Activated T-cell treated with anti-CD3 and anti-CD28 coated beads, Interleukin-2, amount 50 U/mL, for 72 hours (primary cell): ENCODE data around the gene STK32C. TPM values are rescaled to one million over a fixed set of nuclear protein-coding genes. Genes with fewer than 3 reads are reported as not detected.
"Not testable (repeated sequence)": the region's sequence is repeated elsewhere in the genome, so short reads cannot be mapped to it uniquely, and the experiment has no call there.

Source experiments
- ATAC-seq, 2 donors: fragments of 150-1000 bp; cut with Tn5 transposase; replicated peaks in 1 of 2; 2 replicates each; pipeline ENCODE4 v1.10.0; 2021; ENCODE audit warnings: moderate library complexity in 2 of 2, mild to moderate bottlenecking in 1 of 2
- DNase-seq, 2 donors: peaks; one replicate each; pipeline ENCODE4 v3.0.0; 2021 to 2022; ENCODE audit warnings: mixed read lengths in 1 of 2
- H3K27ac Mint-ChIP-seq: one replicate; pipeline ENCODE4 v1.8.0; 2022; ENCODE audit warnings: mild to moderate bottlenecking, moderate library complexity, mixed read lengths
- H3K27me3 Mint-ChIP-seq: one replicate; pipeline ENCODE4 v1.8.0; 2022; ENCODE audit warnings: low read depth, mixed read lengths
- H3K36me3 Mint-ChIP-seq, 2 donors: one replicate each; pipeline ENCODE4 v1.8.0; 2022; ENCODE audit warnings: mixed read lengths in 2 of 2, mild to moderate bottlenecking in 1 of 2; ENCODE audit not compliant: insufficient read depth in 2 of 2
- H3K4me1 Mint-ChIP-seq: one replicate; pipeline ENCODE4 v1.8.0; 2022; ENCODE audit warnings: low read depth, mixed read lengths
- H3K4me3 Mint-ChIP-seq, 2 donors: one replicate each; pipeline ENCODE4 v1.8.0; 2022; ENCODE audit warnings: mild to moderate bottlenecking in 2 of 2, mixed read lengths in 2 of 2, moderate library complexity in 2 of 2
- H3K9me3 Mint-ChIP-seq, 2 donors: one replicate each; pipeline ENCODE4 v1.8.0; 2022; ENCODE audit warnings: mixed read lengths in 2 of 2
- total RNA-seq, 2 donors: library from RNA; stranded (reverse); gene quantifications; one replicate each; pipeline ENCODE4 v1.2.3, GENCODE V29; 2022

Gene STK32C
- total RNA-seq, 2 donors from 2014 or later: 17.2 to 22.7 TPM

DNA sequence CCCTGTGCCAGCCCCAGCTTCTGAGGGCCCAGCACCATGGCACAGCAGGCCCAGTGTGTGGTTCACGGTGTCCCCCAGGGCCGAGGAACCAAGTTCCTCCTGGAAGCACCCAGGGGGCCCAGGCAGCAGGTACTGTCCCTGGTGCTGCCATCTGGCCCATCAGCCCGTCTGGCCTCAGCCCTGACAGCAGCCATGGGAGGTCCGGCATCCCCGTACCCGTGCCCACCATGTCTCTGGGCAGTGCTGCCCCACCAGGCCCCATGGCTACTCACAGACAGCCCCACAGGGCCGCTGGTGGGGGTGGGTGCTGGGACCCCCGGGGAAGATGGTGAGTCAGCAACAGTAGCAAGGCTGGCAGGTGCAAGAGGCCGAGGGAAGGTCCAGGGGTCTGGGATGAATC is 32.8 kb downstream of the STK32C start:
- no peaks in the 10 kb centered on the region for H3K4me1 Mint-ChIP-seq
- ATAC-seq (no peak), DNase-seq (no peak)
- no peak overlapping the region for H3K27ac Mint-ChIP-seq
- no peaks in the 10 kb centered on the region for H3K36me3 Mint-ChIP-seq
- no peaks in the 10 kb centered on the region for H3K27me3 Mint-ChIP-seq
- H3K9me3 Mint-ChIP-seq: no peaks in the 10 kb centered on the region
- no peak overlapping the region for H3K4me3 Mint-ChIP-seq

DNA sequence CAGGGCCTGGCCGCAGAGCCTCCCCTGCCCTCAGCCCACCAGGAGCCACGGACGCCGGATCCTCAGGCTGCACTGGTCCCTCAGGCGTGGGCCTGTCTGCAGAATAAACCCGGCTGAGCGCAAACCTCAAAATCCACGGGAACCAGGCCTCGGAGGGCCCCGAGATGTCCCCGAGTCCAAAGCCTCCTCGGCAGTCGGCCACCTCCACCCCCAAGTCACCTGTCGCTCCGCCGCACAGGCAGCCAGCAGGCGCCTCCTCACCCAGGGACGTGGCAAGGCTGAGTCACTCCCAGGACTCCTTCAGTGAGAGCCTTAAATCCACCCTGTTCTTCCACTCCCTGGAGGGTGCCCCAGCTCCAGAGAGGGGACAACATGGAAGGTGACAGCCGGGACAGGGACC is 33.2 kb downstream of the STK32C start:
- H3K4me3 Mint-ChIP-seq: no peak overlapping the region
- DNase-seq: no peak
- H3K27me3 Mint-ChIP-seq: no peaks in the 10 kb centered on the region
- no peaks in the 10 kb centered on the region for H3K4me1 Mint-ChIP-seq
- no peak overlapping the region for H3K27ac Mint-ChIP-seq
- no peaks in the 10 kb centered on the region for H3K9me3 Mint-ChIP-seq
- H3K36me3 Mint-ChIP-seq: no peaks in the 10 kb centered on the region
- no peak for ATAC-seq

DNA sequence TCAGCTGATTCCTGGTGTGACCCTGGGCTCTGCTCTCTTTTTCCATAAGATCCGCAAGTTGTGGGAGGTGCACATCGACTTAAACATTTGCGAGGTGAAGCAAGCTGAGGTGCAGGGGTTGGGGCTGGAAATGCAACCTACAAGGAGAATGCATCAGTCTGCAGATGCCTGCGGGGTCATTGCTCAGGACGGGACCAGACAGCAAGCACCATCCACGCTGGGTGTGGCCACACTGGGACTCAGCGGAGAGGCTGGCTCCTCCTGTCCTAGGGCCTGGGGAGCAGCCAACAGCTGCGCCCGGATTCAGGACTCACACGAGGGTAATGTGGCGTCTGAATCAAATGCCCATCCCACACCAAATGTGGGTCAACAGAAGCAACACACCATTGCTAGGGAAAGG is 33.8 kb downstream of the STK32C start:
- ATAC-seq: no peak
- Mint-ChIP-seq H3K27me3 (no peaks in the 10 kb centered on the region), H3K9me3 (no peaks in the 10 kb centered on the region), H3K36me3 (no peaks in the 10 kb centered on the region), H3K27ac (no peak overlapping the region), H3K4me1 (no peaks in the 10 kb centered on the region), H3K4me3 (no peak overlapping the region)
- DNase-seq: no peak

DNA sequence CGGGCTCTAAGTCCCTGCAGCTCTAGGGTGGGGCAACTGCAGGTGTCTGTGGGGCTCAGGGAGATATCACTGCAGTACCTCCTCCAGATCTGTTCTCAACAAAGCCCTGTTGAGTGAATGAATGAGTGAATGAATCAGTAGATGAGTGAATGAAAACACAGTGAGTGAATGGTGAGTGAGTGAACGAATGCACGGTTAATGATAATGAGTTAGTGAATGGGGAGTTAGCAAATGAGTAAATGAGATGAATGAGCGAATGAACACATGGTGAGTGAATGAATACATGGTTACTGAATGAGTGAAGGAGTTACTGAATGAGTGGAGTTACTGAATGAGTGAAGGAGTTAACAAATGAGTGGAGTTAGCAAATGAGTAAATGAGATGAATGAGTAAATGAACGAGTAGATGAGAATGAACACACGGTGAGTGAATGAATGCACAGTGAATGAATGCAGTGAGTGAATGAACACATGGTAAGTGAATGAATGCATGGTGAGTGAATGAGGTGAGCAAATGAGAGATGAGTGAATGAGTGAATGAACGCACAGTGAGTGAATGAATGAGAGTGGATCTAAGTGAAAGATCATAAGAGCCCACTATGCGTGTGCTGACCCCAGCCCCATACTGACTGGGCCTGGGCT is 34.3 kb downstream of the STK32C start:
- no peaks in the 10 kb centered on the region for H3K27me3 Mint-ChIP-seq
- no peaks in the 10 kb centered on the region for H3K36me3 Mint-ChIP-seq
- peaks cover 0 to 3% of the 10 kb centered on the region in 2 donors for H3K9me3 Mint-ChIP-seq
- no peak overlapping the region for H3K4me3 Mint-ChIP-seq
- DNase-seq (no peak), ATAC-seq (peak in 1 of 2 donors; percentile 19)
- no peaks in the 10 kb centered on the region for H3K4me1 Mint-ChIP-seq
- H3K27ac Mint-ChIP-seq: no peak overlapping the region

DNA sequence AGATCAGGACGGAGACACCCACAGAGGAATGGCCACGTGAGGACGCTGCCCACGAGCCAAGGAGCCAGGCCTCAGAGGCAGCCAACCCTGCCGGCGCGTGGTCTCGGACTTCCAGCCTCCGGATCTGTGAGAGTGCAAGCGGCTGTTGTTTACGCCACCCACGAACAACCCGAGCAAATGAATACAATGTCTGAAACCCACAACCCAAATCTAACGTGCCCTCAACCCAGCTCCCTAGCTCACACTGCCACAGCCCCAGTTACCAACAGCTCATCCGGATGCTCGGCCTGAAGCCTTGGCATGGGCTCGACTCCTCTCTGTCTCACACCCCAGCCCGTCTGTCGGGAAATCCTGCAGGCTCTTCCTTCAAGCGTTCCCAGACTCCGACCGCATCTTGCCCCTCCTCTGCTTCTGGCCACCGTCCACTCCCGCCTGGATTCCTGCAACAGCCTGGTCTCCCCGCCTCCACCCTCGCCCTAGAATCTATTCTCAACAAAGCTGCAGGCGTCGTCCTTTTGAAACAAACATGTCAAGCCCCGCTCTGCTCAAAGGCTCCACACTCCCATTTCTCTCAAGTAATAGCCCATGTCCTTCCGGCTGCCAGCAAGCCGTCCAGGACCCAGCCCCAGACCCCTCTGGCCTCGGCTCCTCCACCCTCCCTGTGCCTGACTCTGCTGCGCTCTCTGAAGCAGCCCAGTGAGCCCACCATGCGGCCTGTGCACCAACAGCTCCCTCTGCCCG is 35.3 kb downstream of the STK32C start:
- no peaks in the 10 kb centered on the region for H3K27me3 Mint-ChIP-seq
- H3K9me3 Mint-ChIP-seq: peaks cover 4 to 13% of the 10 kb centered on the region in 2 donors
- ATAC-seq (no peak), DNase-seq (no peak)
- no peak overlapping the region for H3K27ac Mint-ChIP-seq
- H3K4me3 Mint-ChIP-seq: no peak overlapping the region
- peaks cover 0 to 3% of the 10 kb centered on the region in 2 donors for H3K36me3 Mint-ChIP-seq
- no peaks in the 10 kb centered on the region for H3K4me1 Mint-ChIP-seq

DNA sequence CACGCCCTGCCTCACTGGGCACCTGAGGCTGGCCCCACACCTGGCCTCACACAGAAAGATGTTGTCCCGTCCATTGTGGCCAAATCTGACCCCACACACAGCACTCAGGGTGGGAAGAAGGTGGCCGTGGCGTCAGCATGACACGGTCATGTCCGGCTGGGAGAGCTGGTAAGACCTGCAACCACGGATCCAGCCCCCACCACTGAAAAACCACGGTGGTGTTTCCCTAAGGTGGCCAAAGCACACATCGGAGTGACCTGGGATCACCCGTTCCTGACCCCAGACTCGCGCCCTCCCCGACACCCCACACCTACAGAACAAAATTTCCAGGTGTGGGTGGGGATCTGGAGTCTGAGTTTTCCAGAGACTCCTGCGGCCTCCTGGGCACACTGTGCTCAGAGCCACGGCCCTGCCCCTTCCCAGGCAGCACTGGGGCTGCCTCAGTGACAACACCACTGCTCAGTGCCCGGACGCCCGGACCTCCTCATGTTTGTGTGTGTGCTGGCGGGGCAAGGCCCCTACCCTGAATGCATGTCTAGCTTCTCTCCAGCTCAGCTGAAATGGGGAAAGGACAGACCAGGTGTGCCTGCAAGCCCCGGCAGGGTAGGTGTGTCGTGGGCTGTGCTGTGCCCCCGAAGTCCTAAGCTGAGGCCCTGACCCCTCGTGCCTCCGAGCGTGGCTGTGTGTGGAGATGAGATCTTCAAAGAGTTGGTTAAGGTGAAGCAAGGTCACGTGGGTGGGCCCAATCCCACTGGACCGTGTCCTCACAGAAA is 36.1 kb downstream of the STK32C start:
- ATAC-seq (no peak), DNase-seq (no peak)

GRCh38 chr10:132270721-132271457 is 36.9 kb downstream of the STK32C start:
- Mint-ChIP-seq H3K36me3 (peaks cover 0 to 5% of the 10 kb centered on the region in 2 donors), H3K4me3 (no peak overlapping the region), H3K27ac (no peak overlapping the region), H3K9me3 (peaks cover 4 to 15% of the 10 kb centered on the region in 2 donors), H3K4me1 (peaks cover 7% of the 10 kb centered on the region), H3K27me3 (no peaks in the 10 kb centered on the region)
- DNase-seq (no peak), ATAC-seq (no peak)

More for the DNA sequence above, 36.1 kb downstream of the STK32C start:
- Mint-ChIP-seq H3K36me3 (peaks cover 0 to 5% of the 10 kb centered on the region in 2 donors), H3K4me1 (no peaks in the 10 kb centered on the region), H3K4me3 (no peak overlapping the region), H3K9me3 (peaks cover 4 to 15% of the 10 kb centered on the region in 2 donors), H3K27ac (no peak overlapping the region), H3K27me3 (no peaks in the 10 kb centered on the region)

- Mint-ChIP-seq H3K9me3 (peaks cover 4 to 15% of the 10 kb centered on the region in 2 donors), H3K4me3 (no peak overlapping the region), H3K4me1 (peaks cover 7% of the 10 kb centered on the region), H3K27me3 (no peaks in the 10 kb centered on the region), H3K36me3 (peaks cover 0 to 5% of the 10 kb centered on the region in 2 donors), H3K27ac (no peak overlapping the region)
- DNase-seq (no peak), ATAC-seq (no peak)
Measured at GRCh38 chr10:132270256-132270655, 37.5 kb downstream of the STK32C start.

GRCh38 chr10:132269266-132270230 is 38.2 kb downstream of the STK32C start:
- Mint-ChIP-seq H3K9me3 (peaks cover 4 to 15% of the 10 kb centered on the region in 2 donors), H3K4me3 (no peak overlapping the region), H3K36me3 (peaks cover 0 to 5% of the 10 kb centered on the region in 2 donors), H3K27me3 (no peaks in the 10 kb centered on the region), H3K27ac (no peak overlapping the region), H3K4me1 (peaks cover 7% of the 10 kb centered on the region)
- DNase-seq: no peak
- no peak for ATAC-seq

DNA sequence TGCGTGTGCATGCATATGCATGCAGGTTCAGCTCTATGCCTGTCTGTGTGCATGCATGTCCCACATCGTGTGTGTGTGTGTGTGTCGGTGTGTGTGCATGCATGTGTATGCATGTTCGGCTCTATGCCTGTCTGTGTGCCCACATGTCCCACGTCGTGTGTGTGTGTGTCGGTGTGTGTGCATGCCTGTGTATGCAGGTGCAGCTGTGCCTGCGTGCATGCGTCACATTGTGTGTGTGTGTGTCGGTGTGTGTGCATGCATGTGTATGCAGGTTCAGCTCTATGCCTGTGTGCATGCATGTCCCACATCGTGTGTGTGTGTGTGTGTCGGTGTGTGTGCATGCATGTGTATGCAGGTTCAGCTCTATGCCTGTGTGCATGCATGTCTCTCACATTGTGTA is 39.8 kb downstream of the STK32C start:
- H3K36me3 Mint-ChIP-seq, DNase-seq, H3K4me3 Mint-ChIP-seq, ATAC-seq, H3K27ac Mint-ChIP-seq, H3K4me1 Mint-ChIP-seq, H3K27me3 Mint-ChIP-seq: not testable (repeated sequence)
- H3K9me3 Mint-ChIP-seq: peaks cover 4 to 15% of the 10 kb centered on the region in 2 donors

GRCh38 chr10:132266594-132267161 is 41.1 kb downstream of the STK32C start:
- H3K27me3 Mint-ChIP-seq: no peaks in the 10 kb centered on the region
- ATAC-seq: no peak
- H3K27ac Mint-ChIP-seq: no peak overlapping the region
- peaks cover 4 to 15% of the 10 kb centered on the region in 2 donors for H3K9me3 Mint-ChIP-seq
- H3K36me3 Mint-ChIP-seq: peaks cover 0 to 5% of the 10 kb centered on the region in 2 donors
- H3K4me1 Mint-ChIP-seq: peaks cover 7% of the 10 kb centered on the region
- no peak overlapping the region for H3K4me3 Mint-ChIP-seq
- DNase-seq: no peak
